Uterus (tissue), 2 donors: Measurements from ENCODE around the gene WDPCP.

Experiments
- CTCF ChIP-seq, 4 experiments: fragments of 200-600 bp in 2 of 4; fragments of 450-650 bp in 2 of 4; sonication (generic) in 2 of 4; IDR thresholded peaks; one replicate each; pipeline ENCODE4 v1.5.1; 2016 to 2019; ENCODE audit warnings: antibody characterized with exemption in 4 of 4, mild to moderate bottlenecking in 2 of 4, moderate library complexity in 1 of 4
- POLR2A ChIP-seq, 2 donors: fragments of 450-650 bp; IDR thresholded peaks; one replicate each; pipeline ENCODE4 v1.6.1; 2016; ENCODE audit warnings: antibody characterized with exemption in 2 of 2, mild to moderate bottlenecking in 1 of 2, moderate library complexity in 1 of 2

GRCh38 chr2:63093502-63093901 lies 494.8 kb downstream of the WDPCP start:
- TF ChIP-seq CTCF (IDR thresholded peaks at IDR 0.05) (no peak), POLR2A (IDR thresholded peaks at IDR 0.05) (no peak)
